Cardiac fibroblast (primary cell): ENCODE data around the gene SCT.

Experiments
- DNase-seq, 2 donors: peaks; one replicate each; pipeline versions ENCODE4 v3.0.0 to v3.0.0-alpha.2; 2010; ENCODE audit warnings: low read depth in 2 of 2
- H3K4me3 ChIP-seq, 2 donors: replicated peaks in 1 of 2; 1 replicate in 1 of 2; 2 replicates in 1 of 2; pipeline ENCODE4 v1.5.1; 2011; ENCODE audit warnings: low read depth in 2 of 2, low read length in 2 of 2, mild to moderate bottlenecking in 2 of 2, moderate library complexity in 1 of 2
- TF ChIP-seq, protein P1 (sequence below): IDR thresholded peaks from one replicate; pipeline ENCODE4 v1.5.1; 2011; ENCODE audit warnings: low read depth, mild to moderate bottlenecking, low read length, inconsistent platforms

The SCT gene

DNA sequence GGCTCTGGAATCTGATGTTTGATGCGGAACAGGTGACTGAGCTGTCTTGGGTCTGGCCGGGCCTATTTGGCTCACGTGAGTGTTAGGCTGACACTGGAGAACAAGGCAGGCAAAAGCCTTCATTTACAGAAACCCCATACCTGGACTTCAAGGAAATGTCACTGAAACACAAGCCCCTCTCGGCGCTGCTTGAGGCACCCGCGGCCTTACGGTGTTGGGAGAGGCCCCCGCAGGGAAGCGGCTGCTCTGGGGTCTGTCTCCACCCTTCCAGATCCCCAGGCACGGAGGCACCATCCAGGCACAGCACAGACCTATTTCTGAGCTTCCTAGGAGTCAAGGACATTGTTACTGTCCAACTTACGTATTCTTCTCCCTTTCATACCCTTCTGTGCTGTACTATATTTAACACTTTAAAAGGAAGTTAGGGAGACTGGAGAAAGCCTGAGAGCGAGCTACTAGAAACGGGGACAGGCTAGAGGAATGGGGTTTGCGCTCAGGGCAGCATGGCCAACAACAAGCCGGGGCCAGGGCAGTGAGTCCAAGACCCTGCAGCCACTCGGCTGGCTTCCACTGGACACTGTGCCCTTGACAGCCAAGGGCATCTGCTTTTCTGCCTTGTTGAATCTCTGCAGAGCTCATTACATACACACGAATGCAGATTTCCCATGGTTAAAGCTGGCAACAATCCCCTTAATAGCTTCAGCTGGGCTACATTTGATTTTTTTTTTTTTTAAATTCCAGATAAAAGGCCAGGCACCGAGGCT is 33.9 kb upstream of the SCT start:
- H3K4me3 ChIP-seq, result no peak overlapping the region
- TF ChIP-seq, protein P1, sequence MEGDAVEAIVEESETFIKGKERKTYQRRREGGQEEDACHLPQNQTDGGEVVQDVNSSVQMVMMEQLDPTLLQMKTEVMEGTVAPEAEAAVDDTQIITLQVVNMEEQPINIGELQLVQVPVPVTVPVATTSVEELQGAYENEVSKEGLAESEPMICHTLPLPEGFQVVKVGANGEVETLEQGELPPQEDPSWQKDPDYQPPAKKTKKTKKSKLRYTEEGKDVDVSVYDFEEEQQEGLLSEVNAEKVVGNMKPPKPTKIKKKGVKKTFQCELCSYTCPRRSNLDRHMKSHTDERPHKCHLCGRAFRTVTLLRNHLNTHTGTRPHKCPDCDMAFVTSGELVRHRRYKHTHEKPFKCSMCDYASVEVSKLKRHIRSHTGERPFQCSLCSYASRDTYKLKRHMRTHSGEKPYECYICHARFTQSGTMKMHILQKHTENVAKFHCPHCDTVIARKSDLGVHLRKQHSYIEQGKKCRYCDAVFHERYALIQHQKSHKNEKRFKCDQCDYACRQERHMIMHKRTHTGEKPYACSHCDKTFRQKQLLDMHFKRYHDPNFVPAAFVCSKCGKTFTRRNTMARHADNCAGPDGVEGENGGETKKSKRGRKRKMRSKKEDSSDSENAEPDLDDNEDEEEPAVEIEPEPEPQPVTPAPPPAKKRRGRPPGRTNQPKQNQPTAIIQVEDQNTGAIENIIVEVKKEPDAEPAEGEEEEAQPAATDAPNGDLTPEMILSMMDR, result no peak
- DNase-seq, result no peak

DNA sequence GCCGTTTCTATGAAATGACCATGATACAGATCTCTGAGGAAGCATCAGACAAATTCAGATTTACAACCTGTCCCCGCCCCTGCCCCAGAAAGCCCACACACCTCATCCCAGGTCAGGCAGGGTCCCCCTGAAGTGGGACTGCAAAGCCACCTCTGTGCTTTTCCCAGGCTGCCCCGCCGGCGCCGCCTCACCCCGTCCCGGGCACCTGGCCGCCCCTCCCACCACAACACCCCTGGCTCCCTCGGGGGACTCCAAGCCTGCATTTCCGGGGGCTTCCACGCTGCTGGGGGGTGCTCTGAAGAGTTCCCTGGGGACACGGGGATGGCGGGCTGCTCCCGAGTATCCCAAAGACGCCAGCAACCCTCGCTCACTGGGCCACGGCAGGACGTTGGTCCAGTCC is 33.3 kb upstream of the SCT start:
- H3K4me3 ChIP-seq, result no peak overlapping the region
- TF ChIP-seq, protein P1, result no peak
- no peak for DNase-seq

DNA sequence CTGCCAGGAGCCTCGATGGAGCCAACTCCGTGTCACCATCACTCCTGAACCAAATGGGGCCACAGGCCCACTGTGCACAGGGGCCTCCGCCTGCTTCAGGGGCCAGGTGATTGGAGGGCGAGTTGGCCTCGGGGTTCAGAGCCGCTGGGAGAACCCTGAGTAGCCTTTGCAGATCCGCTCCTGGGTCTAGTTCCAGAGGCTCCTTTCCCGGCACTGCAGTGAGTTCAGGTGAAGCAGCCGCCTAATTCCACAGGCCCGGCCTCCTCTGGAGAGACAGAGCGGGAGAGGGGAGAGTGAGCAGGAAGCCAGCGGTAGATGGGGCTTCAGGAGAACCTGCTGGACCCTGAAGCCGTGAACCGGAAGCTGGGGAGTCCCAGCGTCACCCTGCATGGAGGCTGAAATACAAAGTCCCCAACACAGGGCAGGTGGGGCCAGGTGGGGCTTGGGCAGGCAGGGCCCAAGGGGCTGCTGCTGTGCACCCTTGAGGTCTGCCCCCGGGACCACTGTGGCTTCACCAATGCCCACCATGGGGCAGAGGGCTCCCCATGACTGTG is 32.6 kb upstream of the SCT start:
- no peak overlapping the region for H3K4me3 ChIP-seq
- DNase-seq, result no peak

DNA sequence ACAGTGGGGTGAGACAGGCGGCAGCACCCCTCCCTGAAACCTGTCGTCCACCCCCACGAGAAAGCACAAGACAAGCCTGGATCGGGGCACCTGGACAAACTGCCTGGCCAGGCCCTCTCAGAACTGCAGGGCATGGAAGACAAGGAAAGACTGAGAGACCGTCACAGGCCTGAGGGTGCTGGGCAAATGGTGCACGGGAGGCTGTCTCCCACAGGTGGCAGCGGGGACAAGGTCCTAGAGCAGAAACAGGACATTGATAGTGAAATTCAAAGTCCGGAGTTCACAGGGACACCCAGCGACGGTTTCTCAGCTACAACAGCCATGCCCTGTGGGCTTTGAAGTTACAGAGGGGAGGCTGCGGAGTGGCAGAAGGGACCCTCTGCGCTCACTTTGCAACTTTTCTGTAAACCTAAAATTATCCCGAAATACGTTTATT is 30.7 kb upstream of the SCT start:
- H3K4me3 ChIP-seq, result no peak overlapping the region
- TF ChIP-seq, protein P1, result no peak
- no peak for DNase-seq

More for the DNA sequence above, 32.6 kb upstream of the SCT start:
- TF ChIP-seq, protein P1, result no peak

DNA sequence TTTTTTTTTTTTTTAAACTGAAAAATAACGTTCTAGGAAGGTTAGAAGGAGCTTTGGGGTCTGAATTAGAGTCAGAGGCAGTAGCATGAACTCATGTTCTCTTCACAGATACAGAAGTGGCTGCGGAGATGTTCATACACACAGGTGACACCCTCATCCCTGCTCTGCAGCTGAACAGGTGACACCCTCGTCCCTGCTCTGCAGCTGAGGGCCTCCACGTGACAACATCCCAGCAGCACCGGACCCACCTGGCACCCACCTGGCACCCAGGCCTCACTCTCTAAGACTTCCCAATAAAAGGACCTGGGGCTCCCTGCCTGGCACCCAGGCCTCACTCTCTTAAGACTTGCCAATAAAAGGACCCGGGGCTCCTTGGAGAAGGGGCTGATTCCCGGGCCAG is 29.9 kb upstream of the SCT start:
- no peak for DNase-seq
- TF ChIP-seq, protein P1, result no peak
- H3K4me3 ChIP-seq, result no peak overlapping the region

DNA sequence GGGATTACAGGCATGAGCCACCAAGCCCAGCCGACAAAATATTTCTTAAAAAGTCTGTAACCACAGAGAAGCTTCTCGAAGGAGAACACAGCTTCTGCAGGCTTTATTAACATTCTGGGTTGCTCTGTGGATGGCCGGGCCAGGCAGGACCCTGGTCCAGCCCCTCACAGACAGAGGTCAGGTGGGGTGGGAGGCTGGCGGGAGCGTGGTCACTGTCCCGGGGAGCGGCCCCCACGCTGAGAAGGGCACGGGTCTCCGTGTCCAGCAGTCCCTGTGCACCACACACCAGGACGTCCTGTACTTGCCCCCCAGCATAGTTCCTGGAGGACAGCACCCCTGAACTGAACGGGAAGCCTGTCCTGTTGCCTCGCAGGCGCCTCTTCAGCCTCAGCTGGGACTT is 29.4 kb upstream of the SCT start:
- no peak for DNase-seq

More for the DNA sequence above, 29.4 kb upstream of the SCT start:
- H3K4me3 ChIP-seq, result no peak overlapping the region
- TF ChIP-seq, protein P1, result no peak
